Liver (tissue), 9 donors: ENCODE measurements around the gene KRT8. TPM values are rescaled to one million over a fixed set of nuclear protein-coding genes. Genes with fewer than 3 reads are reported as not detected.

Experiments
- DNase-seq: peaks from one replicate; pipeline ENCODE4 v3.0.0-alpha.2; 2017; ENCODE audit warnings: low spot score
- H3K27ac ChIP-seq, 2 donors: one replicate each; pipeline ENCODE4 v1.7.0; 2013; ENCODE audit warnings: inconsistent platforms in 2 of 2, low read length in 2 of 2, control low read depth in 1 of 2, low read depth in 1 of 2, mild to moderate bottlenecking in 1 of 2
- H3K27me3 ChIP-seq, 4 donors: one replicate each; pipeline versions ENCODE4 v1.6.1 to v1.7.0; 2013; ENCODE audit warnings: low read length in 3 of 4, inconsistent platforms in 1 of 4, mild to moderate bottlenecking in 1 of 4, moderate library complexity in 1 of 4; ENCODE audit not compliant: control insufficient read depth in 4 of 4, insufficient read depth in 4 of 4
- H3K36me3 ChIP-seq, 4 donors: one replicate each; pipeline versions ENCODE4 v1.6.1 to v1.7.0; 2013; ENCODE audit warnings: low read length in 3 of 4, mild to moderate bottlenecking in 3 of 4, low read depth in 1 of 4, moderate library complexity in 1 of 4; ENCODE audit not compliant: control insufficient read depth in 4 of 4, insufficient read depth in 3 of 4
- H3K4me1 ChIP-seq, 4 donors: one replicate each; pipeline versions ENCODE4 v1.6.1 to v1.7.0; 2013; ENCODE audit warnings: low read length in 3 of 4, mild to moderate bottlenecking in 3 of 4, moderate library complexity in 1 of 4; ENCODE audit not compliant: control insufficient read depth in 4 of 4, insufficient read depth in 4 of 4
- H3K4me3 ChIP-seq, 3 donors: one replicate each; pipeline versions ENCODE4 v1.6.1 to v1.7.0; 2013; ENCODE audit warnings: low read length in 3 of 3, control low read depth in 1 of 3, low read depth in 1 of 3, mild to moderate bottlenecking in 1 of 3
- H3K9ac ChIP-seq, 2 donors: one replicate each; pipeline ENCODE4 v1.7.0; 2013; ENCODE audit warnings: low read length in 2 of 2, mild to moderate bottlenecking in 2 of 2, moderate library complexity in 2 of 2, control low read depth in 1 of 2, low read depth in 1 of 2
- H3K9me3 ChIP-seq, 4 donors: one replicate each; pipeline versions ENCODE4 v1.6.1 to v1.7.0; 2013; ENCODE audit warnings: low read length in 3 of 4; ENCODE audit not compliant: control insufficient read depth in 4 of 4
- CTCF ChIP-seq: fragments of 150-350 bp; IDR thresholded peaks from 2 replicates; pipeline ENCODE4 v1.5.1; 2017; ENCODE audit warnings: improper control_type of control experiment, low read depth, low read length; ENCODE audit not compliant: missing input control
- EGR1 ChIP-seq, 2 donors: IDR thresholded peaks; 2 replicates each; pipeline ENCODE4 v1.6.1; 2016 to 2018; ENCODE audit warnings: antibody characterized with exemption in 2 of 2, low read depth in 2 of 2
- FOXA1 ChIP-seq: IDR thresholded peaks from 2 replicates; pipeline ENCODE4 v1.6.1; 2016; ENCODE audit warnings: antibody characterized with exemption
- FOXA2 ChIP-seq: IDR thresholded peaks from 2 replicates; pipeline ENCODE4 v1.6.1; 2016; ENCODE audit warnings: antibody characterized with exemption
- GABPA ChIP-seq, 2 donors: IDR thresholded peaks in 1 of 2; conservative IDR thresholded peaks in 1 of 2; 2 replicates each; pipeline ENCODE4 v1.6.1; 2016; ENCODE audit warnings: antibody characterized with exemption in 2 of 2, mild to moderate bottlenecking in 1 of 2, moderate library complexity in 1 of 2
- HNF4A ChIP-seq, 2 donors: conservative IDR thresholded peaks; 2 replicates each; pipeline ENCODE4 v1.6.1; 2016; ENCODE audit warnings: antibody characterized with exemption in 2 of 2, mild to moderate bottlenecking in 2 of 2
- HNF4G ChIP-seq: IDR thresholded peaks from 2 replicates; pipeline ENCODE4 v1.6.1; 2016; ENCODE audit warnings: antibody characterized with exemption
- MAX ChIP-seq: IDR thresholded peaks from 2 replicates; pipeline ENCODE4 v1.6.1; 2016; ENCODE audit warnings: antibody characterized with exemption
- NR2F2 ChIP-seq: IDR thresholded peaks from 2 replicates; pipeline ENCODE4 v1.6.1; 2016; ENCODE audit warnings: antibody characterized with exemption
- RAD21 ChIP-seq, 2 donors: IDR thresholded peaks; 2 replicates each; pipeline ENCODE4 v1.6.1; 2016; ENCODE audit warnings: antibody characterized with exemption in 2 of 2, mild to moderate bottlenecking in 2 of 2
- RXRA ChIP-seq, 2 donors: IDR thresholded peaks; 2 replicates each; pipeline ENCODE4 v1.6.1; 2017 to 2018; ENCODE audit warnings: antibody characterized with exemption in 2 of 2, mild to moderate bottlenecking in 1 of 2
- SP1 ChIP-seq: IDR thresholded peaks from 2 replicates; pipeline ENCODE4 v1.6.1; 2018; ENCODE audit warnings: antibody characterized with exemption, mild to moderate bottlenecking
- TAF1 ChIP-seq: conservative IDR thresholded peaks from 2 replicates; pipeline ENCODE4 v1.6.1; 2016; ENCODE audit warnings: antibody characterized with exemption, mild to moderate bottlenecking
- YY1 ChIP-seq: IDR thresholded peaks from 2 replicates; pipeline ENCODE4 v1.6.1; 2016; ENCODE audit warnings: antibody characterized with exemption, mild to moderate bottlenecking
- ZBTB33 ChIP-seq: IDR thresholded peaks from 2 replicates; pipeline ENCODE4 v1.6.1; 2016; ENCODE audit warnings: antibody characterized with exemption
- WGBS: extraction: QIAGEN DNeasy Blood & Tissue Kit; methylation state at CpG from one replicate; pipeline ENCODE4 v1.1.7; 2013; 5-methylcytosine and 5-hydroxymethylcytosine counted together
- polyA plus RNA-seq, 2 donors: library from polyadenylated mRNA; stranded (reverse) in 1 of 2; unstranded in 1 of 2; fragments of 200-250 nt in 1 of 2; fragments of >200 nt in 1 of 2; fragmentation: Nextera tagmentation in 1 of 2; extraction: Ambion mirVana in 1 of 2; gene quantifications; one replicate each; pipeline versions ENCODE4 v1.2.1 to v1.2.3, GENCODE V29; 2013 to 2015
- total RNA-seq, 2 donors: library from RNA; depleted of rRNA; stranded (reverse); fragments of >200 nt; gene quantifications; one replicate each; pipeline ENCODE4 v1.2.3, GENCODE V29; 2014
- TF ChIP-seq, protein P1 (sequence below): IDR thresholded peaks from 2 replicates; pipeline ENCODE4 v1.6.1; 2016; ENCODE audit warnings: antibody characterized with exemption, mild to moderate bottlenecking
- TF ChIP-seq, protein P2 (sequence below): IDR thresholded peaks from 2 replicates; pipeline ENCODE4 v1.6.1; 2016; ENCODE audit warnings: antibody characterized with exemption
- donor health status: healthy.
- donor health status: healthy.
- donor health status: healthy.
- donor health status: healthy.
- donor health status: healthy.

KRT8 gene
- total and polyA plus RNA-seq, 4 donors = 128 to 383 (median 198) TPM

- Histone ChIP-seq H3K4me3 (no peak overlapping the region), H3K27me3 (no peaks in the 10 kb centered on the region), H3K27ac (no peak overlapping the region), H3K36me3 (peaks cover 13 to 40% (median 32%) of the 10 kb centered on the region in 4 donors), H3K9ac (no peak overlapping the region), H3K9me3 (no peaks in the 10 kb centered on the region), H3K4me1 (peaks cover 0 to 25% (median 6%) of the 10 kb centered on the region in 4 donors)
- WGBS = 94% methylated on average over 13 of the region's 13 CpGs
- DNase-seq = no peak
- no peak for TF ChIP-seq GABPA (IDR thresholded peaks at IDR 0.05 in 1 of 2, conservative IDR thresholded peaks at IDR 0.05 in 1 of 2)
- no peak for TF ChIP-seq RAD21 (IDR thresholded peaks at IDR 0.05)
- no peak for TF ChIP-seq ZBTB33
- TF ChIP-seq, protein P1, sequence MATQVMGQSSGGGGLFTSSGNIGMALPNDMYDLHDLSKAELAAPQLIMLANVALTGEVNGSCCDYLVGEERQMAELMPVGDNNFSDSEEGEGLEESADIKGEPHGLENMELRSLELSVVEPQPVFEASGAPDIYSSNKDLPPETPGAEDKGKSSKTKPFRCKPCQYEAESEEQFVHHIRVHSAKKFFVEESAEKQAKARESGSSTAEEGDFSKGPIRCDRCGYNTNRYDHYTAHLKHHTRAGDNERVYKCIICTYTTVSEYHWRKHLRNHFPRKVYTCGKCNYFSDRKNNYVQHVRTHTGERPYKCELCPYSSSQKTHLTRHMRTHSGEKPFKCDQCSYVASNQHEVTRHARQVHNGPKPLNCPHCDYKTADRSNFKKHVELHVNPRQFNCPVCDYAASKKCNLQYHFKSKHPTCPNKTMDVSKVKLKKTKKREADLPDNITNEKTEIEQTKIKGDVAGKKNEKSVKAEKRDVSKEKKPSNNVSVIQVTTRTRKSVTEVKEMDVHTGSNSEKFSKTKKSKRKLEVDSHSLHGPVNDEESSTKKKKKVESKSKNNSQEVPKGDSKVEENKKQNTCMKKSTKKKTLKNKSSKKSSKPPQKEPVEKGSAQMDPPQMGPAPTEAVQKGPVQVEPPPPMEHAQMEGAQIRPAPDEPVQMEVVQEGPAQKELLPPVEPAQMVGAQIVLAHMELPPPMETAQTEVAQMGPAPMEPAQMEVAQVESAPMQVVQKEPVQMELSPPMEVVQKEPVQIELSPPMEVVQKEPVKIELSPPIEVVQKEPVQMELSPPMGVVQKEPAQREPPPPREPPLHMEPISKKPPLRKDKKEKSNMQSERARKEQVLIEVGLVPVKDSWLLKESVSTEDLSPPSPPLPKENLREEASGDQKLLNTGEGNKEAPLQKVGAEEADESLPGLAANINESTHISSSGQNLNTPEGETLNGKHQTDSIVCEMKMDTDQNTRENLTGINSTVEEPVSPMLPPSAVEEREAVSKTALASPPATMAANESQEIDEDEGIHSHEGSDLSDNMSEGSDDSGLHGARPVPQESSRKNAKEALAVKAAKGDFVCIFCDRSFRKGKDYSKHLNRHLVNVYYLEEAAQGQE = no peak
- TF ChIP-seq RXRA (IDR thresholded peaks at IDR 0.05) = no peak
- no peak for TF ChIP-seq HNF4A (conservative IDR thresholded peaks at IDR 0.05)
- no peak for TF ChIP-seq SP1
- TF ChIP-seq FOXA2 = no peak
- TF ChIP-seq MAX = no peak
- no peak for TF ChIP-seq HNF4G
- no peak for TF ChIP-seq CTCF
- TF ChIP-seq YY1 = no peak
- TF ChIP-seq FOXA1 = no peak
- TF ChIP-seq, protein P2, sequence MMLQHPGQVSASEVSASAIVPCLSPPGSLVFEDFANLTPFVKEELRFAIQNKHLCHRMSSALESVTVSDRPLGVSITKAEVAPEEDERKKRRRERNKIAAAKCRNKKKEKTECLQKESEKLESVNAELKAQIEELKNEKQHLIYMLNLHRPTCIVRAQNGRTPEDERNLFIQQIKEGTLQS = no peak
- TF ChIP-seq EGR1 (IDR thresholded peaks at IDR 0.05; ENCODE audit: low read depth in 2 of 2) = no peak
- no peak for TF ChIP-seq NR2F2
- TF ChIP-seq TAF1 = no peak
These were observed 5.4 kb downstream of the KRT8 start for GRCh38 chr12:52899338-52900035.
